H1 (cell line): ENCODE data around the gene PRRT1B. TPM values are rescaled to one million over a fixed set of nuclear protein-coding genes. Genes with fewer than 3 reads are reported as not detected.

ENCODE experiments used
- EGR1 ChIP-seq: IDR thresholded peaks from 2 replicates; pipeline ENCODE4 v1.6.1; 2011; ENCODE audit warnings: low read depth, low read length, borderline replicate concordance
- TEAD4 ChIP-seq: IDR thresholded peaks from 2 replicates; pipeline ENCODE4 v1.6.1; 2012; ENCODE audit warnings: low read depth, low read length, inconsistent platforms, mixed read lengths
- polyA plus RNA-seq, 7 experiments: library from polyadenylated mRNA; depleted of rRNA in 3 of 7; stranded (reverse) in 5 of 7; unstranded in 2 of 7; fragments of >200 nt in 5 of 7; fragments of 200-250 nt in 2 of 7; gene quantifications; 1 replicate in 5 of 7; 2 replicates in 1 of 7; 4 replicates in 1 of 7; pipeline versions ENCODE4 v1.2.1 to v1.2.3, GENCODE V29; 2011 to 2013; ENCODE audit warnings: missing spikeins in 2 of 7, mixed read lengths in 2 of 7
- total RNA-seq: library from RNA; stranded (reverse); fragmentation: NEBNext Ultra II Directional; extraction: Animal tissue kit (Norgen Biotek cat#: 25700); gene quantifications from 2 replicates; pipeline ENCODE4 v1.2.1, GENCODE V29; 2021

The PRRT1B gene
- total and polyA plus RNA-seq, 2 of the 8 experiments (the other 6 are each of a cell fraction or from before 2014, with no cell fraction given) = 0.30 to 1.2 TPM

DNA sequence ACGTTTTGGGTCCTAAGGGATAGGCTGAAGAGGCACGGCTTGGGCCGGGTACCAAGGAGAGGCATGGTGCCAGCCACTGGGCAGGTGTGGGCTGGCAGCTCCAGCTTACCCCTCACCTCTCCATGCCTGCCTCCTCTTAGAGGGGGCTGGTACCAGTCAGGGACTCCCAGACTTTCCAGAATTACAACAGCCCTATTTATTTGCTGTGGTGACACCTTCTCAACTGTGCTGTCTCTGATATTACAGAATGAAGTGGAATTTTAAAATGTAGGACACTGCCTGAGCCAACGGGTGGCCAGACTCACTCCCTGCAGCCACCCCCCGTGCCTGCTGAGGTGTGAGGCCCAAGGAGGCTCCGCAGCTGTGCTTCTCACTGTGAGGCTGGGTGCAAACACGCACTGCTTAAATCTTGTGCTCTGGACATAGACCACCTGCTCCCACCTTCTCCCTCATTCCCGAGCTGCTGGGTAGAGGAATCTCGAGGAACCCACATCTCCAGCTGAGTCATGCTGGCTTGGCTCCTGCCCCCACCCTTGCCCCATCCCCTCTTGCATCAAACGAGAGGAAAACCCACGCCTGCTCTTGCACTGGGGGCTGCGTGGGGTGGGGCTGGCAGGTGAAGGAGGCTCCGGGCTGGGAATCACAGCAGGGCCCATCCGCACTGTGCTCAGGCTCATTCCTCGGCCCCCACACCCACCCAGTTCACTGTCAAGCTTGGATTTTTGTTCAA, 47.9 kb downstream of the PRRT1B start (continued):
- TF ChIP-seq TEAD4 (no peak), EGR1 (no peak)
